ENCODE data around the gene FAM53A.

Gene FAM53A

DNA sequence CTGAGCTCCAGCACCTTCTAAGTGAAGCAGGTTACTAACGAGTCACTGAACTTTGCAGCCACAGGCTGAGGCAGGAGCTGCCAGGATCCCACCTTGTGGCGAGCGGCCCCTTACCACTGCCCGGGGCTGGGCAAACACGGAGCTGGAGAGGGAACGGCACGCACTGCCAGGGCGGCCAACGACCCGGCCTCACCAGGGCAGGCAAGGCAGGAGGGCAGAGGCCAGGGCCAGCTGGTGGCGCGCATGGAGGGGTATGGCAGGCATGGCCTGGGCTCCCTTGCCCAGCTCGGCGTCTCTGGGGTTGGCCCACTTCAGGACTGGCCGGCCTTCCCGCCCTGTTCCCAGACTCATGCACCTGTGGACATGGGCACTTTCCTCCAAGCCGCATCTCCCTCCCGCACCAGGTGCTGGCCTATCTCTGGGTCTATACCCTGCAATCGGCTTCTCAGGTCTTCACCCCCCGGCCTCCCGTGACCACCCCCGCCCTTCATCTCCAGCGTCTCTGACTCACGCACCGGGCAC lies 64.9 kb downstream of the FAM53A start:
- in situ Hi-C loops (cut with MboI; ENCODE audit: low pct_unique_long_range_greater_than_20kb, low sequenced_read_pairs, unreplicated experiment): no loop called here
- no peak for DNase-seq (ENCODE audit: low spot score)
- no peak for TF ChIP-seq CTCF (IDR thresholded peaks at IDR 0.05; ENCODE audit: extremely low read depth, insufficient read depth, missing control alignments)

DNA sequence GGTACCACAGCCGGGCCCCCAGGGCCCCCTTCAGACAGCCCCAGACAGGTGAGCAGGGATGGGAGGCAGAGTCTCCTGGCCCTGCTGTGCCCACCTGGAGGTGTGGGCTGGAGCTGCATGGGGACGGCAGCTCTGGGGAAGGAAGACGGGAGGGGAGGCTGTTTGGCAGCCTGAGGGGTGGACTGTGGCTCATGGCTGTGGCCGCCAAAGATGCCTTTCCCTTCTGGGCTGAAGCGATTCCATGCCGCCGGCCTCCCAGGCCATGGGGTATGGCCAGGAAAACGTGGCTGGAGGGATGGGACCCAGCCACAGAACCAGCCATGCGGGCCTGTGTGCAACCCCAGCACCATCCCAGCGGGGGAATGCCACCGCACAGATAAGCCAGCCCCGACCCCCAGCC lies 65.7 kb downstream of the FAM53A start:
- no peak for TF ChIP-seq CTCF (IDR thresholded peaks at IDR 0.05; ENCODE audit: extremely low read depth, insufficient read depth, missing control alignments)
- in situ Hi-C loops (cut with MboI; ENCODE audit: low pct_unique_long_range_greater_than_20kb, low sequenced_read_pairs, unreplicated experiment): no loop called here
- no peak for DNase-seq (ENCODE audit: low spot score)

GRCh38 chr4:1616557-1616930 lies 67.6 kb downstream of the FAM53A start:
- in situ Hi-C loops (cut with MboI; ENCODE audit: low pct_unique_long_range_greater_than_20kb, low sequenced_read_pairs, unreplicated experiment): no loop called here
- DNase-seq (ENCODE audit: low spot score): no peak
- TF ChIP-seq CTCF (IDR thresholded peaks at IDR 0.05; ENCODE audit: extremely low read depth, insufficient read depth, missing control alignments): no peak

DNA sequence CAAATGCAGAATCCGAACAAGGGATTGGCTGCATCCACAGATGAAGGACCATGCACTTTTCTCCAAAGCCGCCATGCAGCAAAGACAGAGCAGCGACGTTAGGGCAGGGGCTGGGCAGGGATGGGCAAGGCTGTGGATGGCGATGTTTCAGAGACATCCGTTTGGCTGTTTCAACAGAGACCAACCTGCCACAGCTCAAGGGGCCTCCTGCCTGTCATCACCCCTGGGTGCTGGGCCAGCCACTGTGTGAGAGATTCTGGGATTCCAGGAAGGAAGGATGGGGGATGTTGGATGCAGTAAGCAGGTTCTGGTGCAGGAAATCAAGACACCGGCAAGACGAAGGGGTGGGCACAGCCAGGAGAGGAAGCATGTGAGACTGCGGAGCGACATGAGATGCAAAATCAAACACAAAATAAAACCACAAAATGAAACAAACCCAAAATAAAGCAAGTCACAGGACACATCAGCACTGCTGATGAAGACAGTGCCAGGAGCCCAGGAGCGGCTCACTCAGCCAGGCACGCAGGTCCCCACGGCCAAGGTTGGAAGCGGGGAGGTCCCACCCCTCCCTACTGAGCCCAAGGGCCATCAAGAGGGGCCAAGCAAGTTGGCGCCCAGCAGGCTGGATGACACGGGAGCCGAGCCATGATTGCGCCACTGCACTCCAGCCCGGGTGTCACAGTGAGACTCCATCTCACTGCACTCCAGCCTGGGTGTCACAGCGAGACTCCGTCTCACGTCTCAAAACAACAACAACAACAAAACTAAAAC lies 68.1 kb downstream of the FAM53A start:
- TF ChIP-seq CTCF (IDR thresholded peaks at IDR 0.05; ENCODE audit: extremely low read depth, insufficient read depth, missing control alignments): no peak
- no peak for DNase-seq (ENCODE audit: low spot score)
- in situ Hi-C loops (cut with MboI; ENCODE audit: low pct_unique_long_range_greater_than_20kb, low sequenced_read_pairs, unreplicated experiment): no loop called here

DNA sequence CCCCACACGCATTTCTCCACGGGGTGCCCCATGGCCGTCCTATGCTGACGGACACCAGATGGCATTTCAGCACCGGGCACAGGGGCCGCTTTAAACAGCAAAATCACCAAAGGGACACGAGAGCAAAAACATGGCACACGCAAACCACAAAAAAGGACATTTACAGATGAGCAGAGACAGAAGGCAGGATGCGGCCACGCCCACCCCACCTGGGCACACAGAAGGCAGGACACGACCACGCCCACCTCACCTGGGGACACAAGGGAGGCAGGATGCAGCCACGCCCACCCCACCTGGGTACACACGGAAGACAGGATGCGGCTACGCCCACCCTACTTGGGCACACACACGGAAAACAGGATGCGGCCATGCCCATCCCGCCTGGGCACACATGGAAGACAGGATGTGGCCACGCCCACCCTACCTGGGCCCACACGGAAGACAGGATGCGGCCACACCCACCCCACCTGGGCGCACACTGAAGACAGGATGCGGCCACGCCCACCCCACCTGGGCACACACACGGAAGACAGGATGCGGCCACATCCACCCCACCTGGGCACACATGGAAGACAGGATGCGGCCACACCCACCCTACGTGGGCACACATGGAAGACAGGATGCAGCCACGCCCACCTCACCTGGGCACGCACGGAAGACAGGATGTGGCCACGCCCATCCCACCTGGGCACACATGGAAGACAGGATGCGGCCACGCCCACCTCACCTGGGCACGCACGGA lies 69.1 kb downstream of the FAM53A start:
- no peak for TF ChIP-seq CTCF (IDR thresholded peaks at IDR 0.05; ENCODE audit: extremely low read depth, insufficient read depth, missing control alignments)
- no peak for DNase-seq (ENCODE audit: low spot score)
- in situ Hi-C loops (cut with MboI; ENCODE audit: low pct_unique_long_range_greater_than_20kb, low sequenced_read_pairs, unreplicated experiment): no loop called here

- no peak for TF ChIP-seq CTCF (IDR thresholded peaks at IDR 0.05; ENCODE audit: extremely low read depth, insufficient read depth, missing control alignments)
- no peak for DNase-seq (ENCODE audit: low spot score)
- in situ Hi-C loops (cut with MboI; ENCODE audit: low pct_unique_long_range_greater_than_20kb, low sequenced_read_pairs, unreplicated experiment): no loop called here
Observed at GRCh38 chr4:1614502-1614853, 69.6 kb downstream of the FAM53A start.

All from GM13977 (cell line).